Osteoblast (primary cell): ENCODE measurements around the gene BASP1. TPM values are rescaled to one million over a fixed set of nuclear protein-coding genes. Genes with fewer than 3 reads are reported as not detected.
A peak's percentile ranks its signal among the peaks of the same experiment; 100 is the strongest.
"Not testable (repeated sequence)": the region's sequence is repeated elsewhere in the genome, so short reads cannot be mapped to it uniquely, and the experiment has no call there.

Experiments used
- DNase-seq: peaks from one replicate; pipeline ENCODE4 v3.0.0; 2011; ENCODE audit warnings: low spot score, mixed read lengths; ENCODE audit not compliant: insufficient read length; ENCODE audit errors: missing footprints
- H2AFZ ChIP-seq: 2 replicates; pipeline ENCODE4 v1.6.0; 2011; ENCODE audit warnings: mild to moderate bottlenecking, low read length
- H3K27ac ChIP-seq: 2 replicates; pipeline ENCODE4 v1.5.1; 2011; ENCODE audit warnings: mild to moderate bottlenecking, low read depth, low read length, moderate library complexity
- H3K27me3 ChIP-seq: 2 replicates; pipeline ENCODE4 v1.6.0; 2012; ENCODE audit warnings: mild to moderate bottlenecking, control low read depth, inconsistent platforms, low read length, moderate library complexity; ENCODE audit not compliant: insufficient read depth
- H3K36me3 ChIP-seq: 2 replicates; pipeline ENCODE4 v1.5.1; 2011; ENCODE audit warnings: mild to moderate bottlenecking, low read length, control low read depth, moderate library complexity; ENCODE audit not compliant: insufficient read depth
- H3K4me1 ChIP-seq: 2 replicates; pipeline ENCODE4 v1.5.1; 2011; ENCODE audit warnings: mild to moderate bottlenecking, low read length, control low read depth, moderate library complexity; ENCODE audit not compliant: insufficient read depth
- H3K4me2 ChIP-seq: 2 replicates; pipeline ENCODE4 v1.6.0; 2011; ENCODE audit warnings: mild to moderate bottlenecking, low read length; ENCODE audit not compliant: insufficient read depth
- H3K4me3 ChIP-seq: fragments of 200-600 bp; sonication (generic); 3 replicates; pipeline ENCODE4 v1.5.1; 2012; ENCODE audit warnings: mild to moderate bottlenecking, low read length, inconsistent platforms; ENCODE audit not compliant: insufficient read depth
- H3K79me2 ChIP-seq: 2 replicates; pipeline ENCODE4 v1.6.0; 2012; ENCODE audit warnings: mild to moderate bottlenecking, low read length, control low read depth, inconsistent platforms; ENCODE audit not compliant: insufficient read depth
- H3K9me3 ChIP-seq: 2 replicates; pipeline ENCODE4 v1.5.1; 2011; ENCODE audit warnings: low read depth, low read length, control low read depth
- H4K20me1 ChIP-seq: 2 replicates; pipeline ENCODE4 v1.6.0; 2012; ENCODE audit warnings: mild to moderate bottlenecking, low read length, control low read depth; ENCODE audit not compliant: insufficient read depth
- CTCF ChIP-seq: IDR thresholded peaks from 2 replicates; pipeline ENCODE4 v1.5.1; 2011; ENCODE audit warnings: mild to moderate bottlenecking, low read depth, low read length, moderate library complexity; ENCODE audit errors: extremely low read depth
- total RNA-seq: library from RNA; depleted of rRNA; stranded (reverse); fragments of >200 nt; gene quantifications from 2 replicates; pipeline ENCODE4 v1.2.3, GENCODE V29; 2012

BASP1 gene
- total RNA-seq, 1 donor: 242 TPM

DNA sequence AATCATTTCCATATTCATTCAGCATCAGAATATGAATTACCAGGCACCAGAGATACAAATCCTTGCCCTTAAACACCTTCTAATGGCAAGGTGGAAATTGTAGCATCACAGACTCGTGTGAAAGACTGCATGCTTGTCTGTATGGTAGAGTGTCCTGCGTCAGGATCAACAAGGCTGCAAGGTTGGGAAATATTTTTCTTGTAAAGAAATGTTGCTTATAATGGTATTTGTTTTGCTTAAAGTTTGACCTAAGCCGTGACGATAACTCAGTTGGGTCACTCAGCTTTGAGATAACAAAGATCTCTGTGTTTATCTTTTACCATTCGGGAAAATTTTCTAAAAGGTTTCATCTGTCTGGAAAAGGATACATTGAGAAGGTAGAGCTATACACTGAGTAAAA is 87.6 kb downstream of the BASP1 start:
- DNase-seq: no peak
- Histone ChIP-seq H3K4me2 (peak overlapping the region; percentile 39), H2AFZ (no peak overlapping the region)

GRCh38 chr5:17305964-17306725 is 88.7 kb downstream of the BASP1 start:
- TF ChIP-seq CTCF: no peak
- H3K79me2 ChIP-seq: no peaks in the 10 kb centered on the region
- DNase-seq: peak; percentile 86
- H3K27me3 ChIP-seq: no peaks in the 10 kb centered on the region
- H3K4me3 ChIP-seq: no peak overlapping the region
- no peaks in the 10 kb centered on the region for H3K36me3 ChIP-seq
- peaks cover 42% of the 10 kb centered on the region for H3K4me1 ChIP-seq
- H3K9me3 ChIP-seq: no peaks in the 10 kb centered on the region
- H2AFZ ChIP-seq: peak overlapping the region; percentile 83
- H3K27ac ChIP-seq: peak overlapping the region; percentile 92
- H4K20me1 ChIP-seq: no peaks in the 10 kb centered on the region
- peak overlapping the region; percentile 39 for H3K4me2 ChIP-seq

More for the DNA sequence above, 87.6 kb downstream of the BASP1 start:
- Histone ChIP-seq H3K27ac (peak overlapping the region; percentile 92), H3K79me2 (no peaks in the 10 kb centered on the region), H3K27me3 (no peaks in the 10 kb centered on the region), H3K36me3 (no peaks in the 10 kb centered on the region), H3K9me3 (no peaks in the 10 kb centered on the region), H4K20me1 (no peaks in the 10 kb centered on the region), H3K4me3 (no peak overlapping the region), H3K4me1 (peaks cover 42% of the 10 kb centered on the region)
- TF ChIP-seq CTCF: no peak

DNA sequence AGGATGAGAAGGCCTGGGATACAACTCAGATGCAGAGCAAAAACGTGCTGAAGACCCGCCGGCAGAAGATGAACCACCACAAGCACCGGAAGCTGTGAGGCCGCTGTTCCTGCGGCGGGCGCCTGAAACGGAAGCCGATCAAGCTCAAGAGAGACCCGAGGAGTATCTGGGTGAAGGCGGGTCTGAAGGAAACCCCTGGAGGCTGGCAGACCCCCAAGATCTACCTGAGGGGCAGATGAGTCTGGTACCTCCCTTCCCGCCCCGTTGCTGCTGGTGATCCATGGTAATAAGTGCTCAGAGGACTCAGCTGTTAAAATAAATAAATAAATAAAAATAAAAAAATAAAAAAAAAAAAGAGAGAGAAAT is 89.3 kb downstream of the BASP1 start:
- H4K20me1 ChIP-seq: no peaks in the 10 kb centered on the region
- DNase-seq: no peak
- H3K9me3 ChIP-seq: no peaks in the 10 kb centered on the region
- H3K79me2 ChIP-seq: no peaks in the 10 kb centered on the region
- H3K36me3 ChIP-seq: no peaks in the 10 kb centered on the region
- H3K27me3 ChIP-seq: no peaks in the 10 kb centered on the region
- peak overlapping the region; percentile 92 for H3K27ac ChIP-seq
- peak overlapping the region; percentile 83 for H2AFZ ChIP-seq
- peak overlapping the region; percentile 39 for H3K4me2 ChIP-seq
- peaks cover 42% of the 10 kb centered on the region for H3K4me1 ChIP-seq
- no peak overlapping the region for H3K4me3 ChIP-seq
- no peak for TF ChIP-seq CTCF

DNA sequence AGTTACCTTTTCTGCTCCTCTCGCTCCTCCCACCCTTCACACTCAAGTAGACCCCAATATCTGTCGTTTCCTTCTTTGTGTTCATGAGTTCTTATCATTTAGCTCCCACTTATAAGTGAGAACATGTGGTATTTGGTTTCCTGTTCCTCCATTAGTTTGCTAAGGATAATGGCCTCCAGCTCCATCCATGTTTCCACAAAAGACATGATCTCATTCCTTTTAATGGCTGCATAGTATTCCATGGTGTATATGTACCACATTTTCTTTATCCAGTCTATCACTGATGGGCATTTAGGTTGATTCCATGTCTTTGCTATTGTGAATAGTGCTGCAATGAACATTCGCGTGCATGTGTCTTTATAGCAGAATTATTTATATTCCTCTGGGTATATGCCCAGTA is 90.0 kb downstream of the BASP1 start:
- H3K27ac ChIP-seq, H2AFZ ChIP-seq, H3K9me3 ChIP-seq, H3K79me2 ChIP-seq, DNase-seq, H3K4me2 ChIP-seq, H4K20me1 ChIP-seq, H3K36me3 ChIP-seq, H3K27me3 ChIP-seq, H3K4me3 ChIP-seq: not testable (repeated sequence)
- H3K4me1 ChIP-seq: peaks cover 38% of the 10 kb centered on the region
